Fibroblast of peridontal ligament (primary cell): ENCODE data around the gene VAV1.
"Not testable (repeated sequence)": the region's sequence is repeated elsewhere in the genome, so short reads cannot be mapped to it uniquely, and the experiment has no call there.

Experiments used
- DNase-seq: peaks from one replicate; pipeline ENCODE4 v3.0.0-alpha.2; 2010; ENCODE audit errors: extremely low read depth

VAV1 gene

GRCh38 chr19:6852001-6852400, 79.5 kb downstream of the VAV1 start:
- DNase-seq, result no peak

GRCh38 chr19:6853868-6854267, 81.4 kb downstream of the VAV1 start:
- DNase-seq, result no peak

GRCh38 chr19:6854758-6855157, 82.2 kb downstream of the VAV1 start:
- DNase-seq, result no peak

GRCh38 chr19:6856749-6857372, 84.4 kb downstream of the VAV1 start:
- no peak for DNase-seq

GRCh38 chr19:6861683-6862286, 89.3 kb downstream of the VAV1 start:
- DNase-seq, result no peak

- DNase-seq, result peak; percentile 66
Measured at GRCh38 chr19:6862673-6863078, 90.2 kb downstream of the VAV1 start.

GRCh38 chr19:6864325-6864940, 91.9 kb downstream of the VAV1 start:
- DNase-seq, result no peak

GRCh38 chr19:6865849-6866248, 93.3 kb downstream of the VAV1 start:
- DNase-seq, result no peak

- no peak for DNase-seq
Measured at GRCh38 chr19:6866741-6867151, 94.2 kb downstream of the VAV1 start.

- no peak for DNase-seq
Measured at GRCh38 chr19:6868351-6868750, 95.8 kb downstream of the VAV1 start.

- DNase-seq, result not testable (repeated sequence)
Measured at GRCh38 chr19:6869151-6869882, 96.8 kb downstream of the VAV1 start.

GRCh38 chr19:6873708-6874431, 101.4 kb downstream of the VAV1 start:
- DNase-seq, result no peak

GRCh38 chr19:6875218-6875617, 102.7 kb downstream of the VAV1 start:
- DNase-seq, result no peak

GRCh38 chr19:6876748-6877147, 104.2 kb downstream of the VAV1 start:
- no peak for DNase-seq

- DNase-seq, result no peak
Measured at GRCh38 chr19:6877766-6878165, 105.3 kb downstream of the VAV1 start.

- no peak for DNase-seq
Measured at GRCh38 chr19:6886277-6886897, 113.9 kb downstream of the VAV1 start.

- no peak for DNase-seq
Measured at GRCh38 chr19:6887316-6887715, 114.8 kb downstream of the VAV1 start, which contains the start of gene ADGRE1. Gene ADGRE1 (plus strand): TSS chr19:6887579. CDS start chr19:6887609, 30 bp downstream.

- DNase-seq, result no peak
Measured at GRCh38 chr19:6888967-6889366, 116.5 kb downstream of the VAV1 start.

GRCh38 chr19:6890401-6890913, 117.9 kb downstream of the VAV1 start:
- DNase-seq, result no peak

GRCh38 chr19:6890938-6891337, 118.4 kb downstream of the VAV1 start:
- no peak for DNase-seq

- no peak for DNase-seq
Measured at GRCh38 chr19:6891761-6892385, 119.4 kb downstream of the VAV1 start.
